ENCODE data around the gene CEP128.

The CEP128 gene

GRCh38 chr14:80575763-80576162 lies 365.8 kb downstream of the CEP128 start:
- no peak for DNase-seq (ENCODE audit: low read depth)
- no peak overlapping the region for H3K4me3 ChIP-seq (ENCODE audit: low read length)
- TF ChIP-seq, protein P1, sequence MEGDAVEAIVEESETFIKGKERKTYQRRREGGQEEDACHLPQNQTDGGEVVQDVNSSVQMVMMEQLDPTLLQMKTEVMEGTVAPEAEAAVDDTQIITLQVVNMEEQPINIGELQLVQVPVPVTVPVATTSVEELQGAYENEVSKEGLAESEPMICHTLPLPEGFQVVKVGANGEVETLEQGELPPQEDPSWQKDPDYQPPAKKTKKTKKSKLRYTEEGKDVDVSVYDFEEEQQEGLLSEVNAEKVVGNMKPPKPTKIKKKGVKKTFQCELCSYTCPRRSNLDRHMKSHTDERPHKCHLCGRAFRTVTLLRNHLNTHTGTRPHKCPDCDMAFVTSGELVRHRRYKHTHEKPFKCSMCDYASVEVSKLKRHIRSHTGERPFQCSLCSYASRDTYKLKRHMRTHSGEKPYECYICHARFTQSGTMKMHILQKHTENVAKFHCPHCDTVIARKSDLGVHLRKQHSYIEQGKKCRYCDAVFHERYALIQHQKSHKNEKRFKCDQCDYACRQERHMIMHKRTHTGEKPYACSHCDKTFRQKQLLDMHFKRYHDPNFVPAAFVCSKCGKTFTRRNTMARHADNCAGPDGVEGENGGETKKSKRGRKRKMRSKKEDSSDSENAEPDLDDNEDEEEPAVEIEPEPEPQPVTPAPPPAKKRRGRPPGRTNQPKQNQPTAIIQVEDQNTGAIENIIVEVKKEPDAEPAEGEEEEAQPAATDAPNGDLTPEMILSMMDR (conservative IDR thresholded peaks at IDR 0.05; ENCODE audit: low read depth, low read length) = no peak

GRCh38 chr14:80572666-80573065 lies 368.9 kb downstream of the CEP128 start:
- no peak overlapping the region for H3K4me3 ChIP-seq (ENCODE audit: low read length)
- TF ChIP-seq, protein P1 (conservative IDR thresholded peaks at IDR 0.05; ENCODE audit: low read depth, low read length) = no peak
- no peak for DNase-seq (ENCODE audit: low read depth)

- H3K4me3 ChIP-seq (ENCODE audit: low read length) = no peak overlapping the region
- DNase-seq (ENCODE audit: low read depth) = no peak
- TF ChIP-seq, protein P1 (conservative IDR thresholded peaks at IDR 0.05; ENCODE audit: low read depth, low read length) = no peak
Measured at GRCh38 chr14:80570930-80571298, 370.6 kb downstream of the CEP128 start.

GRCh38 chr14:80567905-80568536 lies 373.5 kb downstream of the CEP128 start:
- peak; percentile 34 for DNase-seq (ENCODE audit: low read depth)
- TF ChIP-seq, protein P1 (conservative IDR thresholded peaks at IDR 0.05; ENCODE audit: low read depth, low read length) = no peak

GRCh38 chr14:80565001-80565400 lies 376.5 kb downstream of the CEP128 start:
- TF ChIP-seq, protein P1 (conservative IDR thresholded peaks at IDR 0.05; ENCODE audit: low read depth, low read length) = no peak
- no peak for DNase-seq (ENCODE audit: low read depth)
- no peak overlapping the region for H3K4me3 ChIP-seq (ENCODE audit: low read length)

More at GRCh38 chr14:80567905-80568536, 373.5 kb downstream of the CEP128 start:
- no peak overlapping the region for H3K4me3 ChIP-seq (ENCODE audit: low read length)

DNA sequence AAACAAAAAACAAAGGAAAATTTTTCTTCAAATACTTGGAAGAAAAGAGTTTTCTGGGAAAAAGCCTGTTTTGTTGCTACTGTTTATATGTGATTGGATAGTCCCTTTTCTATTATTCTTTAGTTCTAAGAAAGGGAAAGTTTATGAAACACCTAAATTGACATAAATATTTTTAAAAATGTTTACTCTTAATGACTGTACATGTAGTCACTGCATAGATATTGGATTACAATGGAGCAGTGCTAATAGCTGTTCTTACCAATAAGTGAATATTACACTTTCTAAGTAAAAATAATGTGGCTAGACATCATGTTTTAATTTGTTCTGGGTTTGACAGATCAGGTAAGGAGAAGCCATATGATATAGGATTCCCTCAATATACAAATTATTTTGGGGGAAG lies 377.5 kb downstream of the CEP128 start:
- TF ChIP-seq, protein P1 (conservative IDR thresholded peaks at IDR 0.05; ENCODE audit: low read depth, low read length) = no peak
- no peak overlapping the region for H3K4me3 ChIP-seq (ENCODE audit: low read length)
- no peak for DNase-seq (ENCODE audit: low read depth)

Measured in retinal pigment epithelial cell (primary cell).